ENCODE measurements around the gene SUGP1. TPM values are rescaled to one million over a fixed set of nuclear protein-coding genes. Genes with fewer than 3 reads are reported as not detected.

SUGP1 gene
- total RNA-seq, 1 donor from 2014 or later = 25.5 TPM

- Histone ChIP-seq H3K4me1 (peaks cover 27% of the 10 kb centered on the region), H3K36me3 (peaks cover 8 to 67% of the 10 kb centered on the region in 2 donors), H3K27me3 (no peaks in the 10 kb centered on the region), H3K27ac (no peak overlapping the region), H3K9me3 (no peaks in the 10 kb centered on the region), H3K4me3 (no peak overlapping the region)
- no peak for DNase-seq (ENCODE audit: extremely low spot score in 2 of 2)
- intact Hi-C loops (cut with DNase I) = no loop called here
- TF ChIP-seq CTCF (IDR thresholded peaks at IDR 0.05) = no peak
- no peak for TF ChIP-seq POLR2AphosphoS5 (IDR thresholded peaks at IDR 0.05; ENCODE audit: insufficient read depth in 1 of 2, low read depth in 1 of 2)
- TF ChIP-seq POLR2A (IDR thresholded peaks at IDR 0.05) = no peak
Observed at GRCh38 chr19:19336597-19336996, 16.3 kb upstream of the SUGP1 start.

- peaks cover 27% of the 10 kb centered on the region for H3K4me1 ChIP-seq
- no peaks in the 10 kb centered on the region for H3K27me3 ChIP-seq
- no peak overlapping the region for H3K4me3 ChIP-seq
- peaks cover 8 to 66% of the 10 kb centered on the region in 2 donors for H3K36me3 ChIP-seq
- DNase-seq (ENCODE audit: extremely low spot score in 2 of 2) = no peak
- no peak overlapping the region for H3K27ac ChIP-seq
- TF ChIP-seq POLR2A (IDR thresholded peaks at IDR 0.05) (no peak), CTCF (IDR thresholded peaks at IDR 0.05) (no peak), POLR2AphosphoS5 (IDR thresholded peaks at IDR 0.05; ENCODE audit: insufficient read depth in 1 of 2, low read depth in 1 of 2) (no peak)
- no peaks in the 10 kb centered on the region for H3K9me3 ChIP-seq
- intact Hi-C loops (cut with DNase I) = no loop called here
Observed at GRCh38 chr19:19335408-19336158, 15.3 kb upstream of the SUGP1 start.

DNA sequence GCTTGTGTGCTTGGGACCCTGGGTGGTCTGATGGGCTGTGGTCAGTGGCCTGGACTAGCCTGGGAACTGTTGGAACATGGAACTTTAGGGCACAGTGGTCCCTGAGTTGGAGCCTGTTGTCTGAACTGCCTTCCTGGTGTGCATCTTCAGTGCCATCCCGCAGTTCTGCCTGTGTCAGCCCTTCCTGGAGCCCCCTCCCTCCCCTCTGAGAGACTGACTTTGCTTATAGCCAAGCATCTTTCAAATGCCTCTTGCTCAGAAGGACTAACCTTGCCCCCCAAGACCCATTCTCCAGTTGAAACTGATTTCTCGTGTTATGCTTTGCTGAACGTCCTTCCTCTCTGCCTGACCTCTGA lies 14.7 kb upstream of the SUGP1 start:
- H3K27me3 ChIP-seq = no peaks in the 10 kb centered on the region
- no peak overlapping the region for H3K27ac ChIP-seq
- DNase-seq (ENCODE audit: extremely low spot score in 2 of 2) = no peak
- H3K9me3 ChIP-seq = no peaks in the 10 kb centered on the region
- H3K4me3 ChIP-seq = no peak overlapping the region
- TF ChIP-seq CTCF (IDR thresholded peaks at IDR 0.05) (no peak), POLR2AphosphoS5 (IDR thresholded peaks at IDR 0.05; ENCODE audit: insufficient read depth in 1 of 2, low read depth in 1 of 2) (no peak), POLR2A (IDR thresholded peaks at IDR 0.05) (no peak)
- intact Hi-C loops (cut with DNase I) = no loop called here
- H3K4me1 ChIP-seq = peaks cover 27% of the 10 kb centered on the region
- peaks cover 8 to 70% of the 10 kb centered on the region in 2 donors for H3K36me3 ChIP-seq

GRCh38 chr19:19334063-19334988 lies 14.0 kb upstream of the SUGP1 start:
- intact Hi-C loops (cut with DNase I) = no loop called here
- peaks cover 8 to 72% of the 10 kb centered on the region in 2 donors for H3K36me3 ChIP-seq
- H3K4me3 ChIP-seq = no peak overlapping the region
- TF ChIP-seq POLR2AphosphoS5 (IDR thresholded peaks at IDR 0.05; ENCODE audit: insufficient read depth in 1 of 2, low read depth in 1 of 2) = no peak
- no peak for TF ChIP-seq POLR2A (IDR thresholded peaks at IDR 0.05)
- TF ChIP-seq CTCF (IDR thresholded peaks at IDR 0.05) = no peak
- no peaks in the 10 kb centered on the region for H3K9me3 ChIP-seq
- H3K4me1 ChIP-seq = peaks cover 29% of the 10 kb centered on the region
- no peak overlapping the region for H3K27ac ChIP-seq
- DNase-seq (ENCODE audit: extremely low spot score in 2 of 2) = no peak
- no peaks in the 10 kb centered on the region for H3K27me3 ChIP-seq
